Nucleus accumbens (tissue), 56 donors: ENCODE results near the gene TMED7.
"Not testable (repeated sequence)": the region's sequence is repeated elsewhere in the genome, so short reads cannot be mapped to it uniquely, and the experiment has no call there.

ENCODE experiments used
- DNase-seq, 56 donors: peaks; one replicate each; lab custom pipeline; 2025; lab: John Stamatoyannopoulos, UW

The TMED7 gene

DNA sequence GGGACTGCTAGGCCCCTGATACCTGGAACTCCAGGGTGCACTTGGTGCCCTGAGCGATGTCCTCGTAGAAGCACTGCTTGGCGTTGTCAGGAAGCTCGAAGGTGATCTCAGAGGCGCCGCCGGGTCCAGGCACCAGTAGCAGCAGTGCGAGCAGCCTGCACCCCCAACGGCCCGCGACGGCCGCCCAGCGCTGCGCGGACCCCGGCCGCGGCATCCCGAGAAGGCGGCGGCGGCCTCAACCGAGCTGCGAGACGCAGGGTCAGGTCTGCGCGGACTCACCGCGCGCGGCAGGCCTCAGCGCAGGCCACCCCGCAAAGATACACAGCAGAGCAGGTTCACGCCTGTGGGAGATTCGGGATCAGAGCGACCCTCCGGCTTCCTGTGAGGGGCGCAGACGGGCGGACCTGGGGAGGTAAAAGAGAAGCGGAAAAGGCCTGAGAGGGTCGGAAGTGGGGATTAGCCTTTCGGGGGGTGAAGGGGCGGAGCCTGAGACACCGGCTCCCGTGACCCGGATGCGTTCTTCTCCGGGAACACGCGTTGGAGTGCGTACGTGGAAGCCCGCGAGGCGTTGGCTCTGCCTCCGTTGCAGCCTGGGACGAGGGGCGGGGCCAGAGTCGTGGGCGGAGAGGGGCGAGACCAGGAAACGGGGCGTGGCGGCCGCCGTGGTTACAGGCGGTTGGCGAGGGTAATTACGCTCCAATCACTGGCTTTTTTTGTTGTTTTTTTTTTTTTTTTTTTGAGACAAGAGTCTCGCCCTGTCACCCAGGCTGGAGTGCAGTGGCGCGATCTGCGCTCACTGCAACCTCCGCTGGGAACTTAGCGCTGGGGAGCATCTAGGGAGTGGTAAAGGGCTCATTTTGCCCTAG is at the start of gene TMED7:
TSS of gene TMED7 (minus strand) at position 458 of the 866 bp plus-strand sequence. CDS start at position 214, 244 bp downstream.
- DNase-seq = peak; percentile 85 to 100 (median 97)

DNA sequence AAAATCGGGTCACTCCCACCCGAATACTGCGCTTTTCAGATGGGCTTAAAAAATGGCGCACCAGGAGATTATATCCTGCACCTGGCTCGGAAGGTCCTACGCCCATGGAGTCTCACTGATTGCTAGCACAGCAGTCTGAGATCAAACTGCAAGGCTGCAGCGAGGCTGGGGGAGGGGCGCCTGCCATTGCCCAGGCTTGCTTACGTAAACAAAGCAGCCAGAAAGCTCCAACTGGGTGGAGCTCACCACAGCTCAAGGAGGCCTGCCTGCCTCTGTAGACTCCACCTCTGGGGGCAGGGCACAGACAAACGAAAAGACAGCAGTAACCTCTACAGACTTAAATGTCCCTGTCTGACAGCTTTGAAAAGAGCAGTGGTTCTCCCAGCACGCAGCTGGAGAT is 48.9 kb upstream of the TMED7 start:
- DNase-seq = not testable (repeated sequence)

DNA sequence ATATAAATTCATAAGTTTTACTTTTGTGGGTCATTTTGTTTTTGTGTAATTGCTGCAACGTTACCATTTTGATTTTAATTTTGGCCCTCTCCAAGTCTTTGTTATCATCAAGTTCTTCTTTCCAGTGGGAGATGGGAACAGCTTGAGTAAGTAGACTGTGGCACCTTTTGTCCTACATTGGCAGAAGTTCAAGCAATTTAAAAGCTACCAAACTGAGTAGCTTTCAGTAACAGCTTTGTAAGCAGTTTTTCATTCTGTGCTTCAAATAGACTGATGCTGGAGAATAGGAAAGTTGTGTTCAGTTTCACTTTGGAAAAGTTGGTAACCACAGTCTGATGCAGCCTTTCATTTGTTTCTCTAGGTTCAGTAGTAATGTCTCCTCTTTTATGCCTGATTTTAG is 47.8 kb upstream of the TMED7 start:
- DNase-seq = no peak

- no peak for DNase-seq
Observed at GRCh38 chr5:115671939-115672338, 46.1 kb upstream of the TMED7 start.

- no peak for DNase-seq
Observed at GRCh38 chr5:115666023-115666422, 40.2 kb upstream of the TMED7 start.

DNA sequence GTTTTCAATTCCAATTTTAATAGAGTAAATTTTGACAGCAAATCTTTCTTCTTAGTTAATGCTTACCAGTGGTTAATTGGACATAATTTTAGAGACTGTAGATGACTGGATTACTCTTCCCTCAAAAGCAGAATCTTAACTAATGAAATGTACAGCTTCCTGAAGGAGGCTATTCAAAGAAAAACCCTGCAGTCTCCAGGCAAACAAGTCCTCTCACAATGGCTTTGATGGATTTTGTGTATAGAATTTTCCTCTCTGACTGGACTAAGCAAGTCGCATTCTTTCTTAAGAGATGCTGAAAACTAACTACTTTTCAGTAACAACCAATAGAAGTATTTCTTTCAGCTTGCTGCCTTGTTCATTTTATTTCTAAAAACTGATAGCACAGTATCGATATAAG is 35.7 kb upstream of the TMED7 start:
- DNase-seq = no peak

DNA sequence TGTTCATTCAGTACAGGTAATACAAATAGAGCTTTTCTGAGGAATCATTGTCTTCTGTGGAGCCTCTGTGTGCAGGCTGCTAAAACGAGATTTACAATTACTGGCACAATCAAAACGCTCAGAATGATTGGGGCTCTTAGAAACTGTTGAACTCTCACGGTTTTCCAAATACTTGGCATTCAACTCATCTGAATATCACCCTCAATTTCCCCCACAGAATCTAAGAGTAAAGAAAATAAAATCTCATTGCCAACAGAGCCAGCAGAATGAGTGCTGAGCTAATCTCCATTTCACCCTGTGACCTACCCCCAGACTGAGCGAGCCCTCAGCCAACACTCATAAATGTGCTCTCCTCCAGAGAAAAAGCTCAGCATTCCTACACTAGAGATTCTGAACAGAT is 35.3 kb upstream of the TMED7 start:
- DNase-seq = no peak

DNA sequence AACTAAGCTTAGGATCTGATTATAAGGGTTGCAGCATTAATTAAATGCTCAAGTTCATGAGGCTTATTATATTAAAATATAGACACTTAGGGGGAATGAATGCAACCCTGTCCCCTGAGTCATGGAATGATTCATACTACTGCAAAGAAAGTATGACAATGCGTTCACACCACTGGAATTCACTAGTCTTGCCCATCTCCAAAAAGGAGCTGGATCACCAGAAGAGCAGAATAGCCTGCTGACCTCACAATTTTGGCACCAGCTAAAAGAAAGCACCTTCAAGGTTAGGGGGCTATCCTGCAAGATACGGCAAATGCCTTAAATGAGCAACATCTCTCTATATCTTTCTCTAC is 32.0 kb upstream of the TMED7 start:
- no peak for DNase-seq

- DNase-seq = no peak
Observed at GRCh38 chr5:115657125-115657880, 31.5 kb upstream of the TMED7 start.

DNA sequence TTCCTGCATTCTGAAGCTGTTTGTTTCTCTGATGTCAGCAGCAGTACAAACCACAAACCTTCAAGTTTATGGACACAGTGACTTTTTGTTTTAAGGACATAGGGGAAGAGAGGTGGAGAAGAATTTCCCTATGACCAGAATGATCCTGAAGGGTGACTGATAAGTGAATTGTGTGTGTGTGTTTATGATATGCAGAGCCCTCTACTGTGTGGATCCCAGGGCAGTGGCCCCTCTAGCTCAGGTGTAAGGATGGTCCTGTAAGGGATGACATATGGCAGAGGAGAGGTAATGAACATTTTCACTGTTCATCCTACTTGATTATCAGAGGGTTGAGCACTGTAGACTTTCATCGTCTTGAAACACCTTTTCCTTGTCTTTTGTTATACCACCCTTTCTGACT is 30.6 kb upstream of the TMED7 start:
- no peak for DNase-seq

GRCh38 chr5:115655994-115656393 is 30.2 kb upstream of the TMED7 start:
- DNase-seq = no peak

- no peak for DNase-seq
Observed at GRCh38 chr5:115649541-115649940, 23.7 kb upstream of the TMED7 start.

DNA sequence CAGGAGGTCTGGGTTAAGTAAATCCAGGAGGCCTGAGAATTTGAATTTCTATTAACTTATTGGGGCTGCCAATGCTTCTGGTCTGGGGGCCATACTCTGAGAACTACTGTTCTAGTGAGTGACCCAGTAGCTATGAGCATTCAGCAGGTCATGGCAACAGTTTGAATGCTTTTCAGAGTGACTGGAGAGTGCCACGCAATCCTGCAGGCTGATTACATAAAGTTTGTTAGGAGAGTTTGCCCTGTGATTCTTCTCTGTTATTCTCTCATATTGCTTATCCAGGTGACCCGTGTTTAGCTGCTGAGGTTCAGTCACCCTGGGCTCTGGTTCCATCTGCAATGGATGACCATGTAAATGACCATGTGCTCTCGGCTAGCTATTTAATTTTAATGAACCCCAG is 22.2 kb upstream of the TMED7 start:
- DNase-seq = no peak

DNA sequence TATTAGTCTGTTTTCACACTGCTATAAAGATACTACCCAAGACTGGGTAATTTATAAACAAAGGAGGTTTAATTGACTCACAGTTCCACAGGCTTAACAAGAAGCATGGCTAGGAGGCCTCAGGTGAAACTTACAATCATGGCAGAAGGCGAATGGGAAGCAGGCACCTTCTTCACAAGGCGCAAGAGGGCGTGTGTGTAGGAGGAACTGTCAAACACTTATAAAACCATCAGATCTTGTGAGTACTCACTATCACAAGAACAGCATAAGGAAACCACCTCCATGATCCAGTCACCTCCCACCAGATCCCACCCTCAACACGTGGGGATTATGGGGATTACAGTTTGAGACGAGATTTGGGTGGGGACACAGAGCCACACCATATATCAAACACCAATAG is 19.6 kb upstream of the TMED7 start:
- DNase-seq = not testable (repeated sequence)

DNA sequence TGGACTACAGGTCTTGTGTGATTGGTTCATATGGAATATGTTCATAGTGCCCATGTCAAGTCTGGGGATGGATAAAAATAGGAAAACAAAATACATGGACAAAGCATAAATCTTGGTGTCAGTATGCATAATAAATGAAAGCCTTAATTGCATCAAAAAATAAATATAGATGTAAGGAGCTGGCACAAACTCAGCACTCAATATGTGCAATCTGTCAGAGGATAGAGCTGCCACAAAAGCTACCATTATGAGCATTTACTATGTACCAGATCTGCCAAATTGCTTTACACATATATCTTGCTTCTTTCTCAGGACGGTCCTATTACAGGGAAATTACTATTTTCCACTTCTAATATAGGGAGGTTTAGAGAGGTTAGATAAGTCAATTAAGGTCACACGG is 18.2 kb upstream of the TMED7 start:
- no peak for DNase-seq

DNA sequence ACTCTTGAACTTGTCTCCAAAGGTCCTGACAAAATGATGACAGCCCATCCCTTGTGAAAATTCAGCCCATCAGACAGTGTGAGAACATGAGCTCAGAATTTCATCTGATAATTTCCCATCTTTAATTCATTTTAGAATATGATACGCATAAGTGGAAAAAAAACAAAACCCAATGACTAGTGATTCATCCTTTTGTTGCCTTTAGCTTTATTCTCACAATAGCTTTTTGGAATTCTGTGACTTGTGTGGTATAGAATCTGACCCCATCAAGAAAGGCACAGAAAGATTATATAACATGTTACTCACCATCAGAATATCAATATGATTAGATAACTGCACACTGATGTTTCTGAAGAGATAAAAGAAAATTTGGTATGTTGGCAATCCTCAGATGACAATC is 16.1 kb upstream of the TMED7 start:
- no peak for DNase-seq

DNA sequence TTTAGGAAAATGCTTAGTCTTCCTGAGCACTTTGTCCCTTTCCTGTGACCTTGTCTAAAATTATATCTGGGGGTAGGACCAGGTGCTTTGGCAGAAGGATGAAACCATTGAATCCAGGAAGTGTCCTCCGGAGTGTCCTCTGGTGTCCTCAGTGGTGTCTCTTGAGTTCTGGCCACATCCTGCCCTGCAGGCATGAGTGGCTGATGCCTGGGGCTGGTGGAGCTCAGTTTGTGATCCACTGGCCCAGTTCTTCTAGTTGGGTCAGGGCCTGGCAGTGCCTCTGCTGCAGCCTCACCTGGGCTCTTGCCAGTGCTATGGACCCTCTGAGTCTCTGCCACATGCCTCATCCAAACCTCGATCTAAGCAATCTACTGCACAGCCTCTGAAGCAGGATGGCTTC is 14.4 kb upstream of the TMED7 start:
- DNase-seq = no peak

DNA sequence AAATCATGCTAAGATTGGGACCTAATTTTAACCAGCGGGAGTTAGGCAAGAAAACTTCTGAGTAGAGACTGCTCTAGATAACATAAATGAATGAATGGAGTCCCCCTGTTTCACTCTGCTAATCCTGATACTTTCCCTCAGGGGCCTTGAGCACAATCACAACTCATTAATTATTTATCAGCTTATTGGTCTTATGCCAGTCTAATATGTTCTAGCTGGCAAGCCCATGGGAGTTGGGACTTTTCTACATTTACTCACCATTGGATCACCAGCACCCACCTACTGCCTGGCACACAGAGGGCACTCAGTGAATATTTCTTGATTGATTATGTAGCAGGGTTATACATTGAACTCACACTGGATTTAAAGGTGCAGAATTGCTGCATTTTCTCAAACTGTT is 13.5 kb upstream of the TMED7 start:
- no peak for DNase-seq

GRCh38 chr5:115637507-115637906 is 11.7 kb upstream of the TMED7 start:
- peak in 10 of 56 donors; percentile 3 to 40 (median 16) for DNase-seq

GRCh38 chr5:115636008-115636407 is 10.2 kb upstream of the TMED7 start:
- DNase-seq = no peak

- peak in 55 of 56 donors; percentile 11 to 94 (median 70) for DNase-seq
Observed at GRCh38 chr5:115634343-115635132, 8.7 kb upstream of the TMED7 start.
